Measurements from ENCODE around the gene SERINC5.
"Not testable (repeated sequence)": the region's sequence is repeated elsewhere in the genome, so short reads cannot be mapped to it uniquely, and the experiment has no call there.

Gene SERINC5

GRCh38 chr5:80210014-80210413 lies 45.8 kb downstream of the SERINC5 start:
- no peak for ATAC-seq (ENCODE audit: low read depth)
- H3K4me1 Mint-ChIP-seq = peaks cover 19% of the 10 kb centered on the region
- peaks cover 5% of the 10 kb centered on the region for H3K36me3 Mint-ChIP-seq
- H3K27ac Mint-ChIP-seq = no peak overlapping the region
- H3K4me3 Mint-ChIP-seq = no peak overlapping the region
- DNase-seq (ENCODE audit: low spot score in 2 of 2) = no peak
- no peaks in the 10 kb centered on the region for H3K27me3 Mint-ChIP-seq
- H3K9me3 Mint-ChIP-seq = no peaks in the 10 kb centered on the region

GRCh38 chr5:80208381-80208780 lies 47.5 kb downstream of the SERINC5 start:
- peaks cover 2% of the 10 kb centered on the region for H3K9me3 Mint-ChIP-seq
- no peak overlapping the region for H3K27ac Mint-ChIP-seq
- peaks cover 5% of the 10 kb centered on the region for H3K36me3 Mint-ChIP-seq
- ATAC-seq (ENCODE audit: low read depth) (no peak), DNase-seq (ENCODE audit: low spot score in 2 of 2) (no peak)
- H3K4me3 Mint-ChIP-seq = no peak overlapping the region
- H3K27me3 Mint-ChIP-seq = no peaks in the 10 kb centered on the region
- H3K4me1 Mint-ChIP-seq = peaks cover 16% of the 10 kb centered on the region

DNA sequence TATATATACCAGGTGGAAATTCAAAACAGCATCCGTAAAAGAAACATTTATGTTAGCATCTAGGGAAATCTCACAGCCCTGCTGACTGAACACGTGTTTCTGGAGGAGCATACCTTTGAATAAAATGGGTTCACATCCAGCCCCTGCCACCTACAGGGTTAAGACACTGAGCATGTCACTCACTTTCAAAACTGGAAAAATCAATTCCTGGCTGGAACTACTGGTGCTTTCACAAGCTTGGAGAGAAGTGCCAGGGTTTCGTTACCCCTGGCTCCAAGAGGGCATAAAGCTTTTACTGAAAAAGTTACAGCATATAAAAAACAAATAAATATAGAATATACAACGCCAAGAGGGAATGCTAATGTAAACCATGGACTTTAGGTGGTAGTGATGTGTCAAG lies 48.0 kb downstream of the SERINC5 start:
- Mint-ChIP-seq H3K27ac (no peak overlapping the region), H3K27me3 (no peaks in the 10 kb centered on the region), H3K9me3 (peaks cover 2% of the 10 kb centered on the region), H3K4me3 (no peak overlapping the region), H3K36me3 (peaks cover 6% of the 10 kb centered on the region), H3K4me1 (peaks cover 16% of the 10 kb centered on the region)
- no peak for DNase-seq (ENCODE audit: low spot score in 2 of 2)
- no peak for ATAC-seq (ENCODE audit: low read depth)

GRCh38 chr5:80206282-80206681 lies 49.6 kb downstream of the SERINC5 start:
- ATAC-seq (ENCODE audit: low read depth) (no peak), DNase-seq (ENCODE audit: low spot score in 2 of 2) (no peak)
- H3K4me1 Mint-ChIP-seq = peaks cover 16% of the 10 kb centered on the region
- peaks cover 2% of the 10 kb centered on the region for H3K9me3 Mint-ChIP-seq
- peaks cover 18% of the 10 kb centered on the region for H3K36me3 Mint-ChIP-seq
- H3K27me3 Mint-ChIP-seq = no peaks in the 10 kb centered on the region
- no peak overlapping the region for H3K27ac Mint-ChIP-seq
- no peak overlapping the region for H3K4me3 Mint-ChIP-seq

GRCh38 chr5:80205846-80206245 lies 50.0 kb downstream of the SERINC5 start:
- H3K27me3 Mint-ChIP-seq = no peaks in the 10 kb centered on the region
- ATAC-seq (ENCODE audit: low read depth) = no peak
- no peak overlapping the region for H3K27ac Mint-ChIP-seq
- H3K4me3 Mint-ChIP-seq = no peak overlapping the region
- peaks cover 2% of the 10 kb centered on the region for H3K9me3 Mint-ChIP-seq
- DNase-seq (ENCODE audit: low spot score in 2 of 2) = no peak
- H3K36me3 Mint-ChIP-seq = peaks cover 21% of the 10 kb centered on the region
- H3K4me1 Mint-ChIP-seq = peaks cover 15% of the 10 kb centered on the region

DNA sequence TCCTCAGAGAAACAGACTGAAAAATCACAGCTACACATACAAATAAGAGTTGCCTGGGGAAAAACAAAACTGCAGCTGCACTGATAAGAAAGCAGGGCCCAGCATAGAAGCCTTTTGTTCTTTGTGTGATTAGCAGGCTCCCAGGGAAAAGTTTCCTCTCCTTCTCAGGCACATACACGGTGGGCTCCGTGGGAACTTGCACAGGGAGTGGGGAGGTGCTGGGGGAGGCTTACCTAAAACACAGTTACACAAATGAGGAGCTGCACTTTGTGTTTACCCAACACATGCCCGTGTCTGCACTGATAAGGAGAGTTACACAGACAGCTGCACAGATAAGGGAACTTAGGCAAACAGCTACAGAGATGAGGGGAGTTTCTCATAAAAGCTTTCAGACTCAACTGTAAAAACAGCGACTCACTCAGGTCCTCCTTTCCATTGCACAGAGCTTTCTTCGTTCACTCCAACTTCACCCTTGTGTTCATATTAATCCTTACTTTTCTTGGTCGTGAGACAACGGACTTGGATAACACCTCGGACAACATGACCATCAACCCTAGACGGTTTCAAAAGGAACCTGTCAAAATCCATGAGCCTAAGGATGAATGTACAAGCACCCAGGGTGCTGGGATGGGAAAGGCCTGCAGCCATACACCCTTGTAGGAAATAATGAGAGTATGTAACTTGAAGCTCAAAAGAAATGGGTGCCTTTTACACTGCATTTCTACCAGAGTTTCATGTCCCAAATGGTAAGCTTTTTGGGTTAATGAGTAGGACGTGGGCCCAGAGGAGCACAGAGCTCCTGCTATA lies 50.8 kb downstream of the SERINC5 start:
- ATAC-seq (ENCODE audit: low read depth) (no peak), DNase-seq (ENCODE audit: low spot score in 2 of 2) (no peak)
- peaks cover 23% of the 10 kb centered on the region for H3K36me3 Mint-ChIP-seq
- H3K9me3 Mint-ChIP-seq = peaks cover 2% of the 10 kb centered on the region
- peak overlapping the region; percentile 14 for H3K27ac Mint-ChIP-seq
- no peaks in the 10 kb centered on the region for H3K27me3 Mint-ChIP-seq
- no peak overlapping the region for H3K4me3 Mint-ChIP-seq
- H3K4me1 Mint-ChIP-seq = peaks cover 11% of the 10 kb centered on the region

GRCh38 chr5:80201763-80202162 lies 54.1 kb downstream of the SERINC5 start:
- not testable (repeated sequence) for H3K9me3 Mint-ChIP-seq; H3K27ac Mint-ChIP-seq; H3K4me3 Mint-ChIP-seq; DNase-seq (ENCODE audit: low spot score in 2 of 2); H3K4me1 Mint-ChIP-seq; ATAC-seq (ENCODE audit: low read depth); H3K27me3 Mint-ChIP-seq
- peaks cover 30% of the 10 kb centered on the region for H3K36me3 Mint-ChIP-seq

- no peaks in the 10 kb centered on the region for H3K9me3 Mint-ChIP-seq
- H3K4me3 Mint-ChIP-seq = no peak overlapping the region
- H3K36me3 Mint-ChIP-seq = peaks cover 37% of the 10 kb centered on the region
- DNase-seq (ENCODE audit: low spot score in 2 of 2) = no peak
- no peak overlapping the region for H3K27ac Mint-ChIP-seq
- H3K27me3 Mint-ChIP-seq = no peaks in the 10 kb centered on the region
- no peaks in the 10 kb centered on the region for H3K4me1 Mint-ChIP-seq
- no peak for ATAC-seq (ENCODE audit: low read depth)
These were observed 56.9 kb downstream of the SERINC5 start for GRCh38 chr5:80198920-80199319.

GRCh38 chr5:80198399-80198798 lies 57.4 kb downstream of the SERINC5 start:
- DNase-seq (ENCODE audit: low spot score in 2 of 2) = no peak
- H3K36me3 Mint-ChIP-seq = peaks cover 37% of the 10 kb centered on the region
- no peak overlapping the region for H3K27ac Mint-ChIP-seq
- H3K9me3 Mint-ChIP-seq = no peaks in the 10 kb centered on the region
- ATAC-seq (ENCODE audit: low read depth) = no peak
- no peaks in the 10 kb centered on the region for H3K27me3 Mint-ChIP-seq
- peaks cover under 1% of the 10 kb centered on the region for H3K4me1 Mint-ChIP-seq
- no peak overlapping the region for H3K4me3 Mint-ChIP-seq

- H3K36me3 Mint-ChIP-seq = peaks cover 21% of the 10 kb centered on the region
- H3K27ac Mint-ChIP-seq = no peak overlapping the region
- H3K4me1 Mint-ChIP-seq = peaks cover 11% of the 10 kb centered on the region
- H3K9me3 Mint-ChIP-seq = no peaks in the 10 kb centered on the region
- DNase-seq (ENCODE audit: low spot score in 2 of 2) (no peak), ATAC-seq (ENCODE audit: low read depth) (no peak)
- H3K4me3 Mint-ChIP-seq = no peak overlapping the region
- no peaks in the 10 kb centered on the region for H3K27me3 Mint-ChIP-seq
These were observed 59.9 kb downstream of the SERINC5 start for GRCh38 chr5:80195837-80196400.

GRCh38 chr5:80194468-80194867 lies 61.4 kb downstream of the SERINC5 start:
- H3K4me3 Mint-ChIP-seq = no peak overlapping the region
- DNase-seq (ENCODE audit: low spot score in 2 of 2) (no peak), ATAC-seq (ENCODE audit: low read depth) (no peak)
- H3K36me3 Mint-ChIP-seq = peaks cover 17% of the 10 kb centered on the region
- no peaks in the 10 kb centered on the region for H3K27me3 Mint-ChIP-seq
- no peaks in the 10 kb centered on the region for H3K9me3 Mint-ChIP-seq
- peaks cover 16% of the 10 kb centered on the region for H3K4me1 Mint-ChIP-seq
- H3K27ac Mint-ChIP-seq = no peak overlapping the region

- ATAC-seq (ENCODE audit: low read depth) (no peak), DNase-seq (ENCODE audit: low spot score in 2 of 2) (no peak)
- Mint-ChIP-seq H3K27ac (no peak overlapping the region), H3K4me3 (no peak overlapping the region), H3K27me3 (no peaks in the 10 kb centered on the region), H3K4me1 (peaks cover 18% of the 10 kb centered on the region), H3K36me3 (peaks cover 14% of the 10 kb centered on the region), H3K9me3 (no peaks in the 10 kb centered on the region)
These were observed 62.4 kb downstream of the SERINC5 start for GRCh38 chr5:80193401-80193800.

DNA sequence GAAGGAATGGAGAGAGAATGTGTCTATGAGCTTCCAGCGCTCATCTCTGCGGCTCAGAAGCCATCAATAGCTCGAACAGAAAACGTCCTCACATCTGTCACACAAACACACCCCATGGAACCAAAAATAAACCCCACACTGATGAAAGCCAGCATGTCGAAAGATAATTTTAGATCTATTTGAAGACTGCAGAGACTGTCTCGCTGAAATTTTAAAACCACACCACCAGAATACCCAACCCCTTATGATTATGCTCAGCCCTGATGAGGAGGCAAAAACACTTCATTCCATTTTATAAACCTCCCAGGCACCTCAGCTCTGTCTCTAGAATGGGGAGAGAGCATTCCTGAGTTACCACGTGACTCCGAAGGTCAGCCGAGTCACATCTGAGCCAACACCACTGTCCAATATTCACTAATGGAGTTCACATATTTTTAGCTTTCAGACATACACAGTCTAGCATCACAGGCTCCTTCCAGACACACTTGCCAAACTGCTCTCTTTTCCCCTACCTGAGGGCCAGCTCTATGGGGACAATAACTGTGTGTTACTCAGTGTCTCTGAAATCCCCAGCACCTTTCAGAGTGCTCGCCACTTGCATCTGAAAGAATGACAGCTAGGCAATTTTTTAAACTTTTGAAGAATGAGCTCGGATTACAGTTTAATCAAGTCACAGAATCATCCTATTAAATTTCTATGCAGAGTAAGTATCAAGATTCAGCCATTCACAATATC lies 63.2 kb downstream of the SERINC5 start:
- no peak for ATAC-seq (ENCODE audit: low read depth)
- H3K4me1 Mint-ChIP-seq = peaks cover 18% of the 10 kb centered on the region
- H3K4me3 Mint-ChIP-seq = no peak overlapping the region
- peaks cover 14% of the 10 kb centered on the region for H3K36me3 Mint-ChIP-seq
- no peak overlapping the region for H3K27ac Mint-ChIP-seq
- no peaks in the 10 kb centered on the region for H3K27me3 Mint-ChIP-seq
- DNase-seq (ENCODE audit: low spot score in 2 of 2) = no peak
- H3K9me3 Mint-ChIP-seq = no peaks in the 10 kb centered on the region

GRCh38 chr5:80191991-80192398 lies 63.9 kb downstream of the SERINC5 start:
- no peaks in the 10 kb centered on the region for H3K27me3 Mint-ChIP-seq
- H3K4me3 Mint-ChIP-seq = no peak overlapping the region
- ATAC-seq (ENCODE audit: low read depth) (no peak), DNase-seq (ENCODE audit: low spot score in 2 of 2) (no peak)
- H3K4me1 Mint-ChIP-seq = peaks cover 20% of the 10 kb centered on the region
- H3K27ac Mint-ChIP-seq = no peak overlapping the region
- H3K36me3 Mint-ChIP-seq = peaks cover 12% of the 10 kb centered on the region
- no peaks in the 10 kb centered on the region for H3K9me3 Mint-ChIP-seq

Data from memory B cell (primary cell).